IMR-90 (cell line): Measurements from ENCODE around the gene MGAT3. TPM values are rescaled to one million over a fixed set of nuclear protein-coding genes. Genes with fewer than 3 reads are reported as not detected.

Experiments used
- ATAC-seq: fragments of 200-7000 bp; cut with Tn5 transposase; 2 replicates; pipeline ENCODE4 v1.9.1; 2020; ENCODE audit warnings: low read depth, mild to moderate bottlenecking, moderate library complexity
- BruUV-seq: library from RNA; stranded (reverse); fragments of 400-500 nt; replicated peaks from 2 replicates; lab custom pipeline; 2021; lab: Mats Ljungman, UMichigan
- CTCF ChIA-PET: fragments of 300-600 bp; formaldehyde crosslinking; extraction: SDS; loops from one replicate; lab custom pipeline; 2021; ENCODE audit warnings: antibody characterized with exemption; lab: Yijun Ruan, JAX
- POLR2A ChIA-PET: fragments of 300-600 bp; sonication (Branson Sonifier 250); formaldehyde crosslinking; loops from one replicate; lab custom pipeline; 2022; ENCODE audit warnings: antibody characterized with exemption; ENCODE audit not compliant: unreplicated experiment; lab: Charles Lee
- DNase-seq: peaks from one replicate; pipeline ENCODE4 v3.0.0; 2013
- H2AFZ ChIP-seq: replicated peaks from 2 replicates; pipeline ENCODE3; 2013; ENCODE audit warnings: low read length, mild to moderate bottlenecking; ENCODE audit not compliant: poor library complexity
- H2AK5ac ChIP-seq: 2 replicates; pipeline ENCODE4 v1.6.1; 2013; ENCODE audit warnings: low read depth, low read length, inconsistent platforms
- H2AK9ac ChIP-seq: replicated peaks from 2 replicates; pipeline ENCODE3; 2013; ENCODE audit warnings: mild to moderate bottlenecking, low read depth, low read length, moderate library complexity; ENCODE audit not compliant: poor library complexity
- H2BK120ac ChIP-seq: 2 replicates; pipeline ENCODE4 v1.6.1; 2013; ENCODE audit warnings: low read depth, low read length, inconsistent platforms
- H2BK15ac ChIP-seq: 3 replicates; pipeline ENCODE4 v1.6.1; 2013; ENCODE audit warnings: low read depth, low read length, inconsistent platforms
- H2BK20ac ChIP-seq: 2 replicates; pipeline ENCODE4 v1.6.1; 2013; ENCODE audit warnings: low read depth, mild to moderate bottlenecking, inconsistent platforms, low read length, moderate library complexity
- H2BK5ac ChIP-seq: 2 replicates; pipeline ENCODE4 v1.6.1; 2013; ENCODE audit warnings: mild to moderate bottlenecking, low read depth, low read length, inconsistent platforms; ENCODE audit not compliant: poor library complexity, severe bottlenecking
- H3K14ac ChIP-seq: replicated peaks from 2 replicates; pipeline ENCODE4 v1.6.1; 2013; ENCODE audit warnings: low read depth, low read length, inconsistent platforms
- H3K18ac ChIP-seq: 2 replicates; pipeline ENCODE4 v1.6.1; 2013; ENCODE audit warnings: low read depth, low read length, control low read depth
- H3K23ac ChIP-seq: 2 replicates; pipeline ENCODE4 v1.6.1; 2013; ENCODE audit warnings: low read depth, low read length, inconsistent platforms
- H3K27ac ChIP-seq: 2 replicates; pipeline ENCODE4 v1.5.1; 2013; ENCODE audit warnings: mild to moderate bottlenecking, control low read depth, low read length; ENCODE audit not compliant: insufficient read depth
- H3K27me3 ChIP-seq: 2 replicates; pipeline ENCODE4 v1.6.1; 2013; ENCODE audit warnings: low read length; ENCODE audit not compliant: control insufficient read depth, insufficient read depth
- H3K36me3 ChIP-seq: 2 replicates; pipeline ENCODE4 v1.6.1; 2013; ENCODE audit warnings: low read length, mixed read lengths; ENCODE audit not compliant: control insufficient read depth, insufficient read depth
- H3K4ac ChIP-seq: 2 replicates; pipeline ENCODE4 v1.6.1; 2013; ENCODE audit warnings: low read depth, low read length, inconsistent platforms
- H3K4me1 ChIP-seq: 2 replicates; pipeline ENCODE4 v1.6.1; 2013; ENCODE audit warnings: low read length, mixed read lengths; ENCODE audit not compliant: control insufficient read depth, insufficient read depth
- H3K4me2 ChIP-seq: 2 replicates; pipeline ENCODE4 v1.6.1; 2013; ENCODE audit warnings: low read depth, mild to moderate bottlenecking, control low read depth, low read length, moderate library complexity
- H3K4me3 ChIP-seq: 2 replicates; pipeline ENCODE4 v1.5.1; 2013; ENCODE audit warnings: low read depth, mild to moderate bottlenecking, control low read depth, low read length, moderate library complexity; ENCODE audit not compliant: insufficient read depth
- H3K56ac ChIP-seq: 2 replicates; pipeline ENCODE4 v1.6.1; 2013; ENCODE audit warnings: low read length, inconsistent platforms; ENCODE audit not compliant: insufficient read depth; ENCODE audit errors: extremely low read depth
- H3K79me1 ChIP-seq, 2 experiments: 2 replicates each; pipeline ENCODE4 v1.6.1; 2013; ENCODE audit warnings: low read length in 2 of 2, inconsistent platforms in 1 of 2, low read depth in 1 of 2
- H3K9ac ChIP-seq: 2 replicates; pipeline ENCODE4 v1.6.1; 2013; ENCODE audit warnings: low read depth, low read length, control low read depth
- H3K9me1 ChIP-seq: 2 replicates; pipeline ENCODE4 v1.6.1; 2013; ENCODE audit warnings: low read length, inconsistent platforms; ENCODE audit not compliant: insufficient read depth
- H3K9me3 ChIP-seq: 2 replicates; pipeline ENCODE4 v1.6.1; 2013; ENCODE audit warnings: low read length; ENCODE audit not compliant: control insufficient read depth, insufficient read depth
- H4K20me1 ChIP-seq: 2 replicates; pipeline ENCODE4 v1.6.1; 2013; ENCODE audit warnings: low read length, inconsistent platforms; ENCODE audit not compliant: insufficient read depth
- H4K5ac ChIP-seq: 2 replicates; pipeline ENCODE4 v1.6.1; 2013; ENCODE audit warnings: mild to moderate bottlenecking, low read depth, low read length, control low read depth
- H4K8ac ChIP-seq, 2 experiments: 2 replicates each; pipeline ENCODE4 v1.6.1; 2013; ENCODE audit warnings: low read depth in 2 of 2, low read length in 2 of 2, control low read depth in 1 of 2, inconsistent platforms in 1 of 2
- H4K91ac ChIP-seq: 2 replicates; pipeline ENCODE4 v1.6.1; 2013; ENCODE audit warnings: low read depth, low read length, inconsistent platforms; ENCODE audit not compliant: insufficient read depth
- BHLHE40 ChIP-seq: fragments of 150-350 bp; IDR thresholded peaks from 2 replicates; pipeline ENCODE4 v1.6.1; 2016; ENCODE audit warnings: mild to moderate bottlenecking, low read depth, low read length
- CEBPB ChIP-seq: IDR thresholded peaks from 2 replicates; pipeline ENCODE4 v1.6.1; 2012; ENCODE audit warnings: low read depth, low read length, improper control_type of control experiment
- MXI1 ChIP-seq: IDR thresholded peaks from 2 replicates; pipeline ENCODE4 v1.6.1; 2012; ENCODE audit warnings: low read depth, mild to moderate bottlenecking, low read length, moderate library complexity, borderline replicate concordance
- NFE2L2 ChIP-seq: fragments of 150-350 bp; IDR thresholded peaks from 2 replicates; pipeline ENCODE4 v1.6.1; 2016; ENCODE audit warnings: low read depth, mild to moderate bottlenecking, low read length
- RAD21 ChIP-seq: IDR thresholded peaks from 2 replicates; pipeline ENCODE4 v1.6.1; 2012; ENCODE audit warnings: low read length, improper control_type of control experiment
- SMC3 ChIP-seq: fragments of 150-350 bp; IDR thresholded peaks from 2 replicates; pipeline ENCODE4 v1.6.1; 2016; ENCODE audit warnings: low read depth, mild to moderate bottlenecking, antibody characterized with exemption, low read length, moderate library complexity
- WGBS, 2 experiments: methylation state at CpG; one replicate each; pipeline versions ENCODE4 v1.1.5 to v1.1.7; 2013; ENCODE audit warnings: missing lambda C conversion rate in 2 of 2; ENCODE audit not compliant: insufficient read length in 1 of 2; ENCODE audit errors: extremely low coverage in 2 of 2; 5-methylcytosine and 5-hydroxymethylcytosine counted together
- dilution Hi-C: fragments of 300-500 bp; cut with HindIII; formaldehyde crosslinking; loops from one replicate; pipeline ENCODE4 v1.14.3; 2018; ENCODE audit warnings: low sequenced_read_pairs; ENCODE audit not compliant: unreplicated experiment
- in situ Hi-C: fragments of 300-500 bp; cut with MboI; formaldehyde crosslinking; loops from 3 replicates; pipeline ENCODE4 v1.14.3; 2019; ENCODE audit warnings: low sequenced_read_pairs, inconsistent platforms, mixed read lengths
- intact Hi-C: fragments of 100-400 bp; cut with micrococcal nuclease; formaldehyde crosslinking; loops from 2 replicates; pipeline ENCODE4 v1.10.0; 2022
- polyA plus RNA-seq, 3 experiments: library from polyadenylated mRNA; depleted of rRNA; stranded (reverse); fragments of >200 nt; gene quantifications; 2 replicates each; pipeline ENCODE4 v1.2.3, GENCODE V29; 2012; ENCODE audit warnings: low replicate concordance in 1 of 3
- total RNA-seq: library from RNA; depleted of rRNA; stranded (reverse); fragments of >200 nt; gene quantifications from 2 replicates; pipeline ENCODE4 v1.2.3, GENCODE V29; 2012

The MGAT3 gene
- total and polyA plus RNA-seq, 2 of the 4 experiments (the other 2 are of a cell fraction): 0.36 to 1.1 TPM

DNA sequence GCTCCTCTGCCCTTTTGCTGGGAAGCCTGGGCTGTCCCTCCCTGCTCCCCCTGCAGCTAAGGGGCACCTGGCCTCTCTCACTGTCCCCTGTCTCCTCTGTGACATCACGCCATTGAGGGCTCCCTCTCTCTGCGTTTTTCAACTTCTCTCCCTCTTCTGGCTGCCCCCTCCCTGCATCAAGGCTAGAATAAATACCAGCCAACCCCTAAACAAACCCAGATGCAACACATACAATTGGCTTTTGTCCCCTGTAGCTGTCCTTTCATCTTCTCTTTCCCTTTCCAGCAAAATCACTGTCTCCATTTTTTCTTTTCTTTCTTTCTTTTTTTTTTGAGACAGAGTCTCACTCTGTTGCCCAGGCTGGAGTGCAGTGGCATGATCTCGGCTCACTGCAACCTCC, 42.0 kb downstream of the MGAT3 start:
- peaks cover 22% of the 10 kb centered on the region for H3K9me1 ChIP-seq
- H2BK15ac ChIP-seq: no peak overlapping the region
- no peak for ATAC-seq
- H2AFZ ChIP-seq: no peak overlapping the region
- H2AK9ac ChIP-seq: no peak overlapping the region
- no peak overlapping the region for H3K4me3 ChIP-seq
- BruUV-seq: no TSS peak
- H4K5ac ChIP-seq: no peak overlapping the region
- H4K8ac ChIP-seq: no peak overlapping the region
- intact Hi-C loops: loop anchor here (10.0 kb wide), 2 partner anchors 64 to 324 kb away; no protein-coding TSS in a partner anchor
- ChIA-PET POLR2A (no interaction called here), CTCF (no interaction called here)
- in situ Hi-C loops: no loop called here
- H3K56ac ChIP-seq: no peak overlapping the region
- no peak overlapping the region for H3K18ac ChIP-seq
- no peak overlapping the region for H3K23ac ChIP-seq
- H4K91ac ChIP-seq: no peak overlapping the region
- 0% methylated on average over 2 of the region's 3 CpGs; no CpG with 5 or more reads in 1 of the 2 experiments for WGBS, 2 experiments
- H4K20me1 ChIP-seq: 0 out of 2 replicates have a peak, but pooled peaks cover 8% of the 10 kb centered on the region
- no peaks in the 10 kb centered on the region for H3K36me3 ChIP-seq
- DNase-seq: no peak
- H2BK120ac ChIP-seq: no peak overlapping the region
- H3K4me2 ChIP-seq: no peak overlapping the region
- H3K4ac ChIP-seq: no peak overlapping the region; the same call in 1 of the 2 replicates
- H3K79me1 ChIP-seq: peaks cover 5 to 29% of the 10 kb centered on the region in 2 experiments
- dilution Hi-C loops: no loop called here
- H3K27ac ChIP-seq: no peak overlapping the region
- H3K9me3 ChIP-seq: no peaks in the 10 kb centered on the region
- H3K27me3 ChIP-seq: no peaks in the 10 kb centered on the region
- no peak overlapping the region for H2BK5ac ChIP-seq
- H3K9ac ChIP-seq: no peak overlapping the region
- no peak overlapping the region for H3K14ac ChIP-seq
- no peak overlapping the region for H2BK20ac ChIP-seq
- H3K4me1 ChIP-seq: peaks cover 16% of the 10 kb centered on the region
- H2AK5ac ChIP-seq: no peak overlapping the region
- TF ChIP-seq CEBPB (no peak), NFE2L2 (no peak), BHLHE40 (no peak), SMC3 (no peak), MXI1 (no peak), RAD21 (no peak)
